ENCODE data around the gene C11orf98. TPM values are rescaled to one million over a fixed set of nuclear protein-coding genes. Genes with fewer than 3 reads are reported as not detected.

Gene C11orf98
- total and polyA plus RNA-seq, 2 of the 13 experiments (the other 11 are each of a cell fraction or from before 2014, with no cell fraction given), result 30.4 to 91.8 TPM

DNA sequence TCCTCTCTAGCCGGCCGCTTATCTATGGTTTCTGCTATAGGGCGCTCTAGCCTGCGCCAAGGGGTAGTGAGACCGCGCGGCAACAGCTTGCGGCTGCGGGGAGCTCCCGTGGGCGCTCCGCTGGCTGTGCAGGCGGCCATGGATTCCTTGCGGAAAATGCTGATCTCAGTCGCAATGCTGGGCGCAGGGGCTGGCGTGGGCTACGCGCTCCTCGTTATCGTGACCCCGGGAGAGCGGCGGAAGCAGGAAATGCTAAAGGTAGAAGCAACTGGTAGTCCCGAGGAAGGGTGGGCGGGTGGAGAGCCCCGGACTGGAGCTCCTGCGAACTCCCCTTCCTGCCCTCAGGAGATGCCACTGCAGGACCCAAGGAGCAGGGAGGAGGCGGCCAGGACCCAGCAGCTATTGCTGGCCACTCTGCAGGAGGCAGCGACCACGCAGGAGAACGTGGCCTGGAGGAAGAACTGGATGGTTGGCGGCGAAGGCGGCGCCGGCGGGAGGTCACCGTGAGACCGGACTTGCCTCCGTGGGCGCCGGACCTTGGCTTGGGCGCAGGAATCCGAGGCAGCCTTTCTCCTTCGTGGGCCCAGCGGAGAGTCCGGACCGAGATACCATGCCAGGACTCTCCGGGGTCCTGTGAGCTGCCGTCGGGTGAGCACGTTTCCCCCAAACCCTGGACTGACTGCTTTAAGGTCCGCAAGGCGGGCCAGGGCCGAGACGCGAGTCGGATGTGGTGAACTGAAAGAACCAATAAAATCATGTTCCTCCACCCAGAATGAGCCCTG is 6.8 kb upstream of the C11orf98 start, which contains the start of the genes LBHD1 and UQCC3 (continued):
- TF ChIP-seq CBX2 (IDR thresholded peaks at IDR 0.05; ENCODE audit: low read depth, low read length) (no peak), CBX2 (CRISPR knock-in tag; IDR thresholded peaks at IDR 0.05; ENCODE audit: low read depth) (no peak), RBFOX2 (IDR thresholded peaks at IDR 0.05; ENCODE audit: low read depth, low read length) (peak; percentile 90), MTA1 (CRISPR knock-in tag; IDR thresholded peaks at IDR 0.05; ENCODE audit: borderline replicate concordance) (0 out of 2 replicates have a peak, but pooled peaks have one; percentile 31), NR3C1 (CRISPR knock-in tag; IDR thresholded peaks at IDR 0.05) (no peak), FOSL2 (CRISPR knock-in tag; IDR thresholded peaks at IDR 0.05) (no peak; the same call in 1 of the 2 replicates), ZKSCAN8 (CRISPR knock-in tag; IDR thresholded peaks at IDR 0.05; ENCODE audit: borderline replicate concordance) (no peak), ZNF354B (CRISPR knock-in tag; IDR thresholded peaks at IDR 0.05) (peak; percentile 85; the same call in 1 of the 2 replicates), REPIN1 (CRISPR knock-in tag; IDR thresholded peaks at IDR 0.05; ENCODE audit: borderline replicate concordance, low read depth) (no peak), CREB1 (IDR thresholded peaks at IDR 0.05) (no peak), CREB1 (CRISPR knock-in tag; IDR thresholded peaks at IDR 0.05) (no peak; the same call in 1 of the 2 replicates), MAFK (conservative IDR thresholded peaks at IDR 0.05 in 1 of 2, IDR thresholded peaks at IDR 0.05 in 1 of 2; ENCODE audit: low read length in 2 of 2) (peak in 1 of 2 experiments; percentile 47; a peak in 1 of 4 replicates)
- TF ChIP-seq, protein P1, sequence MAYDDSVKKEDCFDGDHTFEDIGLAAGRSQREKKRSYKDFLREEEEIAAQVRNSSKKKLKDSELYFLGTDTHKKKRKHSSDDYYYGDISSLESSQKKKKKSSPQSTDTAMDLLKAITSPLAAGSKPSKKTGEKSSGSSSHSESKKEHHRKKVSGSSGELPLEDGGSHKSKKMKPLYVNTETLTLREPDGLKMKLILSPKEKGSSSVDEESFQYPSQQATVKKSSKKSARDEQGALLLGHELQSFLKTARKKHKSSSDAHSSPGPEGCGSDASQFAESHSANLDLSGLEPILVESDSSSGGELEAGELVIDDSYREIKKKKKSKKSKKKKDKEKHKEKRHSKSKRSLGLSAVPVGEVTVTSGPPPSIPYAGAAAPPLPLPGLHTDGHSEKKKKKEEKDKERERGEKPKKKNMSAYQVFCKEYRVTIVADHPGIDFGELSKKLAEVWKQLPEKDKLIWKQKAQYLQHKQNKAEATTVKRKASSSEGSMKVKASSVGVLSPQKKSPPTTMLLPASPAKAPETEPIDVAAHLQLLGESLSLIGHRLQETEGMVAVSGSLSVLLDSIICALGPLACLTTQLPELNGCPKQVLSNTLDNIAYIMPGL (CRISPR knock-in tag; IDR thresholded peaks at IDR 0.05; ENCODE audit: borderline replicate concordance in 1 of 2, low read depth in 1 of 2), result peak; percentile 59 to 69; a peak in 3 of 4 replicates
- TF ChIP-seq, protein P2, sequence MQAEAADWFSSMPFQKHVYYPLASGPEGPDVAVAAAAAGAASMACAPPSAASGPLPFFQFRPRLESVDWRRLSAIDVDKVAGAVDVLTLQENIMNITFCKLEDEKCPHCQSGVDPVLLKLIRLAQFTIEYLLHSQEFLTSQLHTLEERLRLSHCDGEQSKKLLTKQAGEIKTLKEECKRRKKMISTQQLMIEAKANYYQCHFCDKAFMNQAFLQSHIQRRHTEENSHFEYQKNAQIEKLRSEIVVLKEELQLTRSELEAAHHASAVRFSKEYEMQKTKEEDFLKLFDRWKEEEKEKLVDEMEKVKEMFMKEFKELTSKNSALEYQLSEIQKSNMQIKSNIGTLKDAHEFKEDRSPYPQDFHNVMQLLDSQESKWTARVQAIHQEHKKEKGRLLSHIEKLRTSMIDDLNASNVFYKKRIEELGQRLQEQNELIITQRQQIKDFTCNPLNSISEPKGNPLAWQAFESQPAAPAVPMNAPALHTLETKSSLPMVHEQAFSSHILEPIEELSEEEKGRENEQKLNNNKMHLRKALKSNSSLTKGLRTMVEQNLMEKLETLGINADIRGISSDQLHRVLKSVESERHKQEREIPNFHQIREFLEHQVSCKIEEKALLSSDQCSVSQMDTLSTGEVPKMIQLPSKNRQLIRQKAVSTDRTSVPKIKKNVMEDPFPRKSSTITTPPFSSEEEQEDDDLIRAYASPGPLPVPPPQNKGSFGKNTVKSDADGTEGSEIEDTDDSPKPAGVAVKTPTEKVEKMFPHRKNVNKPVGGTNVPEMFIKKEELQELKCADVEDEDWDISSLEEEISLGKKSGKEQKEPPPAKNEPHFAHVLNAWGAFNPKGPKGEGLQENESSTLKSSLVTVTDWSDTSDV (CRISPR knock-in tag; IDR thresholded peaks at IDR 0.05), result no peak
- TF ChIP-seq, protein P3, sequence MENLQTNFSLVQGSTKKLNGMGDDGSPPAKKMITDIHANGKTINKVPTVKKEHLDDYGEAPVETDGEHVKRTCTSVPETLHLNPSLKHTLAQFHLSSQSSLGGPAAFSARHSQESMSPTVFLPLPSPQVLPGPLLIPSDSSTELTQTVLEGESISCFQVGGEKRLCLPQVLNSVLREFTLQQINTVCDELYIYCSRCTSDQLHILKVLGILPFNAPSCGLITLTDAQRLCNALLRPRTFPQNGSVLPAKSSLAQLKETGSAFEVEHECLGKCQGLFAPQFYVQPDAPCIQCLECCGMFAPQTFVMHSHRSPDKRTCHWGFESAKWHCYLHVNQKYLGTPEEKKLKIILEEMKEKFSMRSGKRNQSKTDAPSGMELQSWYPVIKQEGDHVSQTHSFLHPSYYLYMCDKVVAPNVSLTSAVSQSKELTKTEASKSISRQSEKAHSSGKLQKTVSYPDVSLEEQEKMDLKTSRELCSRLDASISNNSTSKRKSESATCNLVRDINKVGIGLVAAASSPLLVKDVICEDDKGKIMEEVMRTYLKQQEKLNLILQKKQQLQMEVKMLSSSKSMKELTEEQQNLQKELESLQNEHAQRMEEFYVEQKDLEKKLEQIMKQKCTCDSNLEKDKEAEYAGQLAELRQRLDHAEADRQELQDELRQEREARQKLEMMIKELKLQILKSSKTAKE (CRISPR knock-in tag; IDR thresholded peaks at IDR 0.05; ENCODE audit: borderline replicate concordance), result no peak
- TF ChIP-seq, protein P4, sequence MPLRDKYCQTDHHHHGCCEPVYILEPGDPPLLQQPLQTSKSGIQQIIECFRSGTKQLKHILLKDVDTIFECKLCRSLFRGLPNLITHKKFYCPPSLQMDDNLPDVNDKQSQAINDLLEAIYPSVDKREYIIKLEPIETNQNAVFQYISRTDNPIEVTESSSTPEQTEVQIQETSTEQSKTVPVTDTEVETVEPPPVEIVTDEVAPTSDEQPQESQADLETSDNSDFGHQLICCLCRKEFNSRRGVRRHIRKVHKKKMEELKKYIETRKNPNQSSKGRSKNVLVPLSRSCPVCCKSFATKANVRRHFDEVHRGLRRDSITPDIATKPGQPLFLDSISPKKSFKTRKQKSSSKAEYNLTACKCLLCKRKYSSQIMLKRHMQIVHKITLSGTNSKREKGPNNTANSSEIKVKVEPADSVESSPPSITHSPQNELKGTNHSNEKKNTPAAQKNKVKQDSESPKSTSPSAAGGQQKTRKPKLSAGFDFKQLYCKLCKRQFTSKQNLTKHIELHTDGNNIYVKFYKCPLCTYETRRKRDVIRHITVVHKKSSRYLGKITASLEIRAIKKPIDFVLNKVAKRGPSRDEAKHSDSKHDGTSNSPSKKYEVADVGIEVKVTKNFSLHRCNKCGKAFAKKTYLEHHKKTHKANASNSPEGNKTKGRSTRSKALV (CRISPR knock-in tag; IDR thresholded peaks at IDR 0.05), result no peak
- TF ChIP-seq, protein P5, sequence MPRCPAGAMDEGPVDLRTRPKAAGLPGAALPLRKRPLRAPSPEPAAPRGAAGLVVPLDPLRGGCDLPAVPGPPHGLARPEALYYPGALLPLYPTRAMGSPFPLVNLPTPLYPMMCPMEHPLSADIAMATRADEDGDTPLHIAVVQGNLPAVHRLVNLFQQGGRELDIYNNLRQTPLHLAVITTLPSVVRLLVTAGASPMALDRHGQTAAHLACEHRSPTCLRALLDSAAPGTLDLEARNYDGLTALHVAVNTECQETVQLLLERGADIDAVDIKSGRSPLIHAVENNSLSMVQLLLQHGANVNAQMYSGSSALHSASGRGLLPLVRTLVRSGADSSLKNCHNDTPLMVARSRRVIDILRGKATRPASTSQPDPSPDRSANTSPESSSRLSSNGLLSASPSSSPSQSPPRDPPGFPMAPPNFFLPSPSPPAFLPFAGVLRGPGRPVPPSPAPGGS (CRISPR knock-in tag; IDR thresholded peaks at IDR 0.05), result no peak; the same call in 1 of the 2 replicates

All from HepG2 (cell line).